HCT116 (cell line): Measurements from ENCODE around the gene CRACDL. TPM values are rescaled to one million over a fixed set of nuclear protein-coding genes. Genes with fewer than 3 reads are reported as not detected.

Experiments
- ATAC-seq: fragments of 200-7000 bp; cut with Tn5 transposase; 2 replicates; pipeline ENCODE4 v1.9.1; 2020; ENCODE audit warnings: mild to moderate bottlenecking, moderate library complexity
- BruUV-seq: library from RNA; stranded (reverse); fragments of 400-500 nt; replicated peaks from 2 replicates; lab custom pipeline; 2021; lab: Mats Ljungman, UMichigan
- CTCF ChIA-PET: fragments of 300-600 bp; sonication (Branson Sonifier 250); formaldehyde crosslinking; loops from one replicate; lab custom pipeline; 2021; ENCODE audit warnings: antibody characterized with exemption; lab: Charles Lee
- POLR2A ChIA-PET: fragments of 300-600, 350-600 bp; sonication (Branson Sonifier 250); formaldehyde crosslinking; loops from one replicate; lab custom pipeline; 2021; ENCODE audit warnings: antibody characterized with exemption; lab: Charles Lee
- RAD21 ChIA-PET, 2 experiments: fragments of 300-600 bp; sonication (Branson Sonifier 250); formaldehyde crosslinking; loops; one replicate each; lab custom pipeline; 2023; ENCODE audit warnings: low total read pairs in 2 of 2; ENCODE audit not compliant: uncharacterized antibody in 2 of 2, unreplicated experiment in 2 of 2, low non-redundant PET in 1 of 2; lab: Charles Lee
- DNase-seq: peaks from one replicate; pipeline ENCODE4 v3.0.0-alpha.2; 2010; ENCODE audit warnings: low read depth, low spot score
- H2AFZ ChIP-seq: fragments of 200-600 bp; shearing (Covaris generic), sonication (generic); 2 replicates; pipeline ENCODE4 v1.6.1; 2017; ENCODE audit warnings: low read depth, mixed run types, mixed read lengths, antibody characterized with exemption, low read length; ENCODE audit not compliant: poor library complexity, severe bottlenecking
- H3K27ac ChIP-seq: 2 replicates; pipeline ENCODE4 v1.5.1; 2012; ENCODE audit warnings: low read depth, low read length
- H3K27me3 ChIP-seq: fragments of 200-600 bp; sonication (generic); 2 replicates; pipeline ENCODE4 v1.6.1; 2016; ENCODE audit warnings: mixed run types, low read length, mixed read lengths; ENCODE audit not compliant: insufficient read depth
- H3K36me3 ChIP-seq, 2 experiments: fragments of 200-500 bp in 1 of 2; fragments of 200-600 bp in 1 of 2; sonication (Bioruptor generic) in 1 of 2; sonication (generic) in 1 of 2; 2 replicates each; pipeline versions ENCODE4 v1.5.1 to v1.6.1; 2014 to 2016; ENCODE audit warnings: low read length in 2 of 2, inconsistent platforms in 1 of 2, mixed read lengths in 1 of 2, mixed run types in 1 of 2; ENCODE audit not compliant: insufficient read depth in 2 of 2, control insufficient read depth in 1 of 2
- H3K4me1 ChIP-seq, 2 experiments: fragments of 200-600 bp in 1 of 2; sonication (generic) in 1 of 2; 2 replicates each; pipeline versions ENCODE4 v1.5.1 to v1.6.1; 2012 to 2017; ENCODE audit warnings: low read length in 2 of 2, inconsistent platforms in 1 of 2, mild to moderate bottlenecking in 1 of 2, mixed read lengths in 1 of 2, mixed run types in 1 of 2, moderate library complexity in 1 of 2; ENCODE audit not compliant: insufficient read depth in 2 of 2, control insufficient read depth in 1 of 2
- H3K4me2 ChIP-seq: fragments of 200-600 bp; sonication (generic); 2 replicates; pipeline ENCODE4 v1.6.1; 2017; ENCODE audit warnings: mixed run types, low read length, mixed read lengths
- H3K4me3 ChIP-seq, 2 experiments: fragments of 200-600 bp in 1 of 2; sonication (generic) in 1 of 2; replicated peaks in 1 of 2; 2 replicates each; pipeline ENCODE4 v1.5.1; 2011 to 2016; ENCODE audit warnings: low read length in 2 of 2, control low read depth in 1 of 2, low read depth in 1 of 2, mild to moderate bottlenecking in 1 of 2, mixed read lengths in 1 of 2, mixed run types in 1 of 2
- H3K79me2 ChIP-seq: fragments of 200-600 bp; sonication (generic); 2 replicates; pipeline ENCODE4 v1.6.1; 2017; ENCODE audit warnings: mild to moderate bottlenecking, mixed run types, low read length, moderate library complexity, mixed read lengths; ENCODE audit not compliant: insufficient read depth
- H3K9ac ChIP-seq: fragments of 200-600 bp; sonication (generic); 2 replicates; pipeline ENCODE4 v1.6.1; 2016; ENCODE audit warnings: low read length, mixed read lengths
- H3K9me2 ChIP-seq: fragments of 200-600 bp; sonication (generic), shearing (Covaris generic); 2 replicates; pipeline ENCODE4 v1.6.1; 2017; ENCODE audit warnings: mixed run types, mild to moderate bottlenecking, moderate library complexity; ENCODE audit not compliant: insufficient read depth
- H3K9me3 ChIP-seq, 2 experiments: fragments of 200-500 bp in 1 of 2; fragments of 200-600 bp in 1 of 2; sonication (Bioruptor generic) in 1 of 2; sonication (generic) in 1 of 2; 2 replicates each; pipeline ENCODE4 v1.6.1; 2014 to 2017; ENCODE audit warnings: low read length in 2 of 2, mixed read lengths in 2 of 2, inconsistent platforms in 1 of 2, low read depth in 1 of 2, mild to moderate bottlenecking in 1 of 2, mixed run types in 1 of 2, moderate library complexity in 1 of 2; ENCODE audit not compliant: control insufficient read depth in 1 of 2, insufficient read depth in 1 of 2
- H4K20me1 ChIP-seq: fragments of 200-600 bp; sonication (generic), shearing (Covaris generic); 2 replicates; pipeline ENCODE4 v1.6.1; 2017; ENCODE audit warnings: mixed run types, mild to moderate bottlenecking, moderate library complexity; ENCODE audit not compliant: insufficient read depth
- CBX3 ChIP-seq: IDR thresholded peaks from 2 replicates; pipeline ENCODE4 v1.6.1; 2012; ENCODE audit warnings: low read depth
- CEBPB ChIP-seq: IDR thresholded peaks from 2 replicates; pipeline ENCODE4 v1.6.1; 2012; ENCODE audit warnings: low read depth
- EGR1 ChIP-seq: IDR thresholded peaks from 2 replicates; pipeline ENCODE4 v1.6.1; 2012; ENCODE audit warnings: low read depth
- ELF1 ChIP-seq: IDR thresholded peaks from 2 replicates; pipeline ENCODE4 v1.6.1; 2012; ENCODE audit warnings: low read depth, borderline replicate concordance
- EZH2 ChIP-seq: fragments of 200-600 bp; sonication (generic); IDR thresholded peaks from 2 replicates; pipeline ENCODE4 v1.6.1; 2017; ENCODE audit warnings: antibody characterized with exemption, mixed run types
- EZH2phosphoT487 ChIP-seq: fragments of 200-600 bp; IDR thresholded peaks from 2 replicates; pipeline ENCODE4 v1.6.1; 2018; ENCODE audit warnings: antibody characterized with exemption, borderline replicate concordance
- FOSL1 ChIP-seq: IDR thresholded peaks from 2 replicates; pipeline ENCODE4 v1.6.1; 2012; ENCODE audit warnings: low read depth
- JUND ChIP-seq: IDR thresholded peaks from 2 replicates; pipeline ENCODE4 v1.6.1; 2012
- POLR2A ChIP-seq: IDR thresholded peaks from 2 replicates; pipeline ENCODE4 v1.7.0; 2011; ENCODE audit warnings: borderline replicate concordance; ENCODE audit not compliant: insufficient read depth, insufficient read length; ENCODE audit errors: extremely low read depth
- POLR2AphosphoS5 ChIP-seq: IDR thresholded peaks from 2 replicates; pipeline ENCODE4 v1.6.1; 2011; ENCODE audit warnings: mild to moderate bottlenecking, low read depth, low read length, moderate library complexity
- SIN3A ChIP-seq: IDR thresholded peaks from 2 replicates; pipeline ENCODE4 v1.6.1; 2012; ENCODE audit warnings: low read depth
- SP1 ChIP-seq: IDR thresholded peaks from 2 replicates; pipeline ENCODE4 v1.6.1; 2012; ENCODE audit warnings: low read depth
- SRF ChIP-seq: IDR thresholded peaks from 2 replicates; pipeline ENCODE4 v1.6.1; 2012; ENCODE audit warnings: low read depth
- TCF7L2 ChIP-seq: IDR thresholded peaks from 2 replicates; pipeline ENCODE4 v1.7.0; 2011; ENCODE audit warnings: borderline replicate concordance, inconsistent platforms; ENCODE audit not compliant: insufficient read depth, insufficient read length; ENCODE audit errors: extremely low read depth
- ZFX ChIP-seq: fragments of 450-650 bp; IDR thresholded peaks from 2 replicates; pipeline ENCODE4 v1.6.1; 2017
- intact Hi-C: fragments of 100-400 bp; cut with micrococcal nuclease; formaldehyde crosslinking; loops from 2 replicates; pipeline ENCODE4 v1.10.0; 2022
- total RNA-seq: library from RNA; stranded (reverse); gene quantifications from one replicate; pipeline ENCODE4 v1.2.1, GENCODE V29; 2021; ENCODE audit not compliant: unreplicated experiment
- TF ChIP-seq, protein P1 (sequence below): IDR thresholded peaks from 2 replicates; pipeline ENCODE4 v1.6.1; 2011; ENCODE audit warnings: mild to moderate bottlenecking, low read length, moderate library complexity; ENCODE audit not compliant: insufficient replicate concordance; ENCODE audit errors: extremely low read depth
- TF ChIP-seq, protein P2 (sequence below), 3 experiments: fragments of 200-600 bp in 1 of 3; sonication (generic) in 1 of 3; IDR thresholded peaks in 2 of 3; conservative IDR thresholded peaks in 1 of 3; 2 replicates each; pipeline ENCODE4 v1.5.1; 2012 to 2017; ENCODE audit warnings: low read depth in 2 of 3, low read length in 2 of 3, antibody characterized with exemption in 1 of 3, borderline replicate concordance in 1 of 3, control low read depth in 1 of 3, mild to moderate bottlenecking in 1 of 3, mixed read lengths in 1 of 3, mixed run types in 1 of 3, moderate library complexity in 1 of 3; ENCODE audit not compliant: insufficient read depth in 1 of 3
- TF ChIP-seq, protein P3 (sequence below): IDR thresholded peaks from 2 replicates; pipeline ENCODE4 v1.6.1; 2012
- TF ChIP-seq, protein P4 (sequence below): IDR thresholded peaks from 2 replicates; pipeline ENCODE4 v1.6.1; 2012; ENCODE audit warnings: low read depth

CRACDL gene
- total RNA-seq, 1 experiment from 2014 or later, result 1.1 TPM

DNA sequence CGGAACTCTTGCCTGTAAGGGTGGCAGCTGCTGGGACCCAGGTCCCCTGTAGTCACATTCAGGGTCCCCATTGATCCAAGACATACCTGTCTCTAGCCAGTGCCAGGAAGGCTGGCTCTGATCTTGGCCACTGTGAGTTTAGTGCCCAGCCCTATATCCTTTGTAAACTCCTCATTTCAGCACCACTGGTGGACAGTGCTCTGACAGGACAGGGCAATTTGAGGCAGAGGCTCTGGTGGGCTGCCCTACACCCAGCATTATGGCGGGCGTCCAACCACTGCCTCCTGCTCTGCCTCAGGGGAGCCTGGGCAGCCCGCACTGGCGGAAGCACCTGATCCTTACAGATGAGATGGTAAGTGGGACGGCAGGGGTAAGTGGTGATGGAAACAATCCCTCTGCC is 149.8 kb downstream of the CRACDL start:
- BruUV-seq, result no TSS peak
- Histone ChIP-seq H3K9me3 (peaks cover 0 to 6% of the 10 kb centered on the region in 2 experiments; a peak in 1 of 4 replicates), H3K4me1 (no peaks in the 10 kb centered on the region), H3K79me2 (no peaks in the 10 kb centered on the region), H3K27ac (no peak overlapping the region), H3K36me3 (no peaks in the 10 kb centered on the region), H3K9me2 (no peaks in the 10 kb centered on the region), H3K4me3 (no peak overlapping the region), H3K9ac (no peak overlapping the region), H3K4me2 (no peak overlapping the region), H2AFZ (no peak overlapping the region), H4K20me1 (no peaks in the 10 kb centered on the region), H3K27me3 (no peaks in the 10 kb centered on the region; the same call in 1 of the 2 replicates)
- POLR2A ChIA-PET, result no interaction called here
- intact Hi-C loops, result no loop called here
- ATAC-seq (no peak), DNase-seq (no peak)
- RAD21 ChIA-PET, result no interaction called here
- TF ChIP-seq CBX3, result no peak
- no peak for TF ChIP-seq EZH2phosphoT487
- TF ChIP-seq, protein P1, sequence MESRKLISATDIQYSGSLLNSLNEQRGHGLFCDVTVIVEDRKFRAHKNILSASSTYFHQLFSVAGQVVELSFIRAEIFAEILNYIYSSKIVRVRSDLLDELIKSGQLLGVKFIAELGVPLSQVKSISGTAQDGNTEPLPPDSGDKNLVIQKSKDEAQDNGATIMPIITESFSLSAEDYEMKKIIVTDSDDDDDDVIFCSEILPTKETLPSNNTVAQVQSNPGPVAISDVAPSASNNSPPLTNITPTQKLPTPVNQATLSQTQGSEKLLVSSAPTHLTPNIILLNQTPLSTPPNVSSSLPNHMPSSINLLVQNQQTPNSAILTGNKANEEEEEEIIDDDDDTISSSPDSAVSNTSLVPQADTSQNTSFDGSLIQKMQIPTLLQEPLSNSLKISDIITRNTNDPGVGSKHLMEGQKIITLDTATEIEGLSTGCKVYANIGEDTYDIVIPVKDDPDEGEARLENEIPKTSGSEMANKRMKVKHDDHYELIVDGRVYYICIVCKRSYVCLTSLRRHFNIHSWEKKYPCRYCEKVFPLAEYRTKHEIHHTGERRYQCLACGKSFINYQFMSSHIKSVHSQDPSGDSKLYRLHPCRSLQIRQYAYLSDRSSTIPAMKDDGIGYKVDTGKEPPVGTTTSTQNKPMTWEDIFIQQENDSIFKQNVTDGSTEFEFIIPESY, result no peak
- TF ChIP-seq EZH2, result no peak
- TF ChIP-seq, protein P2, sequence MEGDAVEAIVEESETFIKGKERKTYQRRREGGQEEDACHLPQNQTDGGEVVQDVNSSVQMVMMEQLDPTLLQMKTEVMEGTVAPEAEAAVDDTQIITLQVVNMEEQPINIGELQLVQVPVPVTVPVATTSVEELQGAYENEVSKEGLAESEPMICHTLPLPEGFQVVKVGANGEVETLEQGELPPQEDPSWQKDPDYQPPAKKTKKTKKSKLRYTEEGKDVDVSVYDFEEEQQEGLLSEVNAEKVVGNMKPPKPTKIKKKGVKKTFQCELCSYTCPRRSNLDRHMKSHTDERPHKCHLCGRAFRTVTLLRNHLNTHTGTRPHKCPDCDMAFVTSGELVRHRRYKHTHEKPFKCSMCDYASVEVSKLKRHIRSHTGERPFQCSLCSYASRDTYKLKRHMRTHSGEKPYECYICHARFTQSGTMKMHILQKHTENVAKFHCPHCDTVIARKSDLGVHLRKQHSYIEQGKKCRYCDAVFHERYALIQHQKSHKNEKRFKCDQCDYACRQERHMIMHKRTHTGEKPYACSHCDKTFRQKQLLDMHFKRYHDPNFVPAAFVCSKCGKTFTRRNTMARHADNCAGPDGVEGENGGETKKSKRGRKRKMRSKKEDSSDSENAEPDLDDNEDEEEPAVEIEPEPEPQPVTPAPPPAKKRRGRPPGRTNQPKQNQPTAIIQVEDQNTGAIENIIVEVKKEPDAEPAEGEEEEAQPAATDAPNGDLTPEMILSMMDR (IDR thresholded peaks at IDR 0.05 in 2 of 3, conservative IDR thresholded peaks at IDR 0.05 in 1 of 3; ENCODE audit: borderline replicate concordance in 1 of 3, insufficient read depth in 1 of 3, low read depth in 2 of 3, low read length in 2 of 3), result no peak
- TF ChIP-seq, protein P3, sequence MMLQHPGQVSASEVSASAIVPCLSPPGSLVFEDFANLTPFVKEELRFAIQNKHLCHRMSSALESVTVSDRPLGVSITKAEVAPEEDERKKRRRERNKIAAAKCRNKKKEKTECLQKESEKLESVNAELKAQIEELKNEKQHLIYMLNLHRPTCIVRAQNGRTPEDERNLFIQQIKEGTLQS, result no peak
- TF ChIP-seq ZFX, result no peak
- TF ChIP-seq, protein P4, sequence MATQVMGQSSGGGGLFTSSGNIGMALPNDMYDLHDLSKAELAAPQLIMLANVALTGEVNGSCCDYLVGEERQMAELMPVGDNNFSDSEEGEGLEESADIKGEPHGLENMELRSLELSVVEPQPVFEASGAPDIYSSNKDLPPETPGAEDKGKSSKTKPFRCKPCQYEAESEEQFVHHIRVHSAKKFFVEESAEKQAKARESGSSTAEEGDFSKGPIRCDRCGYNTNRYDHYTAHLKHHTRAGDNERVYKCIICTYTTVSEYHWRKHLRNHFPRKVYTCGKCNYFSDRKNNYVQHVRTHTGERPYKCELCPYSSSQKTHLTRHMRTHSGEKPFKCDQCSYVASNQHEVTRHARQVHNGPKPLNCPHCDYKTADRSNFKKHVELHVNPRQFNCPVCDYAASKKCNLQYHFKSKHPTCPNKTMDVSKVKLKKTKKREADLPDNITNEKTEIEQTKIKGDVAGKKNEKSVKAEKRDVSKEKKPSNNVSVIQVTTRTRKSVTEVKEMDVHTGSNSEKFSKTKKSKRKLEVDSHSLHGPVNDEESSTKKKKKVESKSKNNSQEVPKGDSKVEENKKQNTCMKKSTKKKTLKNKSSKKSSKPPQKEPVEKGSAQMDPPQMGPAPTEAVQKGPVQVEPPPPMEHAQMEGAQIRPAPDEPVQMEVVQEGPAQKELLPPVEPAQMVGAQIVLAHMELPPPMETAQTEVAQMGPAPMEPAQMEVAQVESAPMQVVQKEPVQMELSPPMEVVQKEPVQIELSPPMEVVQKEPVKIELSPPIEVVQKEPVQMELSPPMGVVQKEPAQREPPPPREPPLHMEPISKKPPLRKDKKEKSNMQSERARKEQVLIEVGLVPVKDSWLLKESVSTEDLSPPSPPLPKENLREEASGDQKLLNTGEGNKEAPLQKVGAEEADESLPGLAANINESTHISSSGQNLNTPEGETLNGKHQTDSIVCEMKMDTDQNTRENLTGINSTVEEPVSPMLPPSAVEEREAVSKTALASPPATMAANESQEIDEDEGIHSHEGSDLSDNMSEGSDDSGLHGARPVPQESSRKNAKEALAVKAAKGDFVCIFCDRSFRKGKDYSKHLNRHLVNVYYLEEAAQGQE, result no peak; the same call in 1 of the 2 replicates
- no peak for TF ChIP-seq EGR1
- no peak for TF ChIP-seq CEBPB
- no peak for TF ChIP-seq TCF7L2
- no peak for TF ChIP-seq POLR2A
- no peak for TF ChIP-seq ELF1
- no peak for TF ChIP-seq JUND
- TF ChIP-seq FOSL1, result no peak
- no peak for TF ChIP-seq POLR2AphosphoS5
- no peak for TF ChIP-seq SIN3A
- no peak for TF ChIP-seq SRF
- TF ChIP-seq SP1, result no peak
- CTCF ChIA-PET, result no interaction called here
